HL-60 (cell line): Measurements from ENCODE around the gene SRMS.

Experiments
- GABPA ChIP-seq: IDR thresholded peaks from 2 replicates; pipeline ENCODE4 v1.6.1; 2012; ENCODE audit warnings: low read depth
- POLR2AphosphoS5 ChIP-seq: IDR thresholded peaks from 2 replicates; pipeline ENCODE4 v1.6.1; 2012; ENCODE audit warnings: low read depth
- TF ChIP-seq, protein P1 (sequence below): IDR thresholded peaks from 2 replicates; pipeline ENCODE4 v1.6.1; 2012; ENCODE audit warnings: low read depth; ENCODE audit not compliant: insufficient replicate concordance
- TF ChIP-seq, protein P2 (sequence below): IDR thresholded peaks from one replicate; pipeline ENCODE4 v1.5.1; 2011; ENCODE audit warnings: low read length, control low read depth, inconsistent platforms; ENCODE audit not compliant: insufficient read depth

DNA sequence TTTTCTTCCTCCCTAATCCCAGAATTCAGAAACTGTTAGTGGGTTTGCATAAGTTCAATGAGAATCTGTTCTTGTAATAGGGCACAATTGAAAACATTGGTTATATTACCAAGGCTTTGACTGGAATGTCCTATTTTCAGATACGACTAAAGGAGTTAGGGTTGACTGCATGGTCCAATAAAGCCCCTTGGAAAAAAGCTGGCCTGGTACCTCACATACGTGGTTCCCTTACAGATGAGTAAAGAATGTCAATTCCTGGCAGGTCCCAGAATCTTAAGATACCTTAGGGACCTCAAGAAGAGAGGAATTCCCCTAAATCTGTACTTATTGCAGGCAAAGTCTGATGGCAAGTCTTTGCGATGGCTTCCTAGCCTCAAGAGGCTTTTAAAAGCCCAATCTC lies 22.4 kb downstream of the SRMS start:
- TF ChIP-seq, protein P1, sequence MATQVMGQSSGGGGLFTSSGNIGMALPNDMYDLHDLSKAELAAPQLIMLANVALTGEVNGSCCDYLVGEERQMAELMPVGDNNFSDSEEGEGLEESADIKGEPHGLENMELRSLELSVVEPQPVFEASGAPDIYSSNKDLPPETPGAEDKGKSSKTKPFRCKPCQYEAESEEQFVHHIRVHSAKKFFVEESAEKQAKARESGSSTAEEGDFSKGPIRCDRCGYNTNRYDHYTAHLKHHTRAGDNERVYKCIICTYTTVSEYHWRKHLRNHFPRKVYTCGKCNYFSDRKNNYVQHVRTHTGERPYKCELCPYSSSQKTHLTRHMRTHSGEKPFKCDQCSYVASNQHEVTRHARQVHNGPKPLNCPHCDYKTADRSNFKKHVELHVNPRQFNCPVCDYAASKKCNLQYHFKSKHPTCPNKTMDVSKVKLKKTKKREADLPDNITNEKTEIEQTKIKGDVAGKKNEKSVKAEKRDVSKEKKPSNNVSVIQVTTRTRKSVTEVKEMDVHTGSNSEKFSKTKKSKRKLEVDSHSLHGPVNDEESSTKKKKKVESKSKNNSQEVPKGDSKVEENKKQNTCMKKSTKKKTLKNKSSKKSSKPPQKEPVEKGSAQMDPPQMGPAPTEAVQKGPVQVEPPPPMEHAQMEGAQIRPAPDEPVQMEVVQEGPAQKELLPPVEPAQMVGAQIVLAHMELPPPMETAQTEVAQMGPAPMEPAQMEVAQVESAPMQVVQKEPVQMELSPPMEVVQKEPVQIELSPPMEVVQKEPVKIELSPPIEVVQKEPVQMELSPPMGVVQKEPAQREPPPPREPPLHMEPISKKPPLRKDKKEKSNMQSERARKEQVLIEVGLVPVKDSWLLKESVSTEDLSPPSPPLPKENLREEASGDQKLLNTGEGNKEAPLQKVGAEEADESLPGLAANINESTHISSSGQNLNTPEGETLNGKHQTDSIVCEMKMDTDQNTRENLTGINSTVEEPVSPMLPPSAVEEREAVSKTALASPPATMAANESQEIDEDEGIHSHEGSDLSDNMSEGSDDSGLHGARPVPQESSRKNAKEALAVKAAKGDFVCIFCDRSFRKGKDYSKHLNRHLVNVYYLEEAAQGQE: no peak
- no peak for TF ChIP-seq POLR2AphosphoS5
- TF ChIP-seq, protein P2, sequence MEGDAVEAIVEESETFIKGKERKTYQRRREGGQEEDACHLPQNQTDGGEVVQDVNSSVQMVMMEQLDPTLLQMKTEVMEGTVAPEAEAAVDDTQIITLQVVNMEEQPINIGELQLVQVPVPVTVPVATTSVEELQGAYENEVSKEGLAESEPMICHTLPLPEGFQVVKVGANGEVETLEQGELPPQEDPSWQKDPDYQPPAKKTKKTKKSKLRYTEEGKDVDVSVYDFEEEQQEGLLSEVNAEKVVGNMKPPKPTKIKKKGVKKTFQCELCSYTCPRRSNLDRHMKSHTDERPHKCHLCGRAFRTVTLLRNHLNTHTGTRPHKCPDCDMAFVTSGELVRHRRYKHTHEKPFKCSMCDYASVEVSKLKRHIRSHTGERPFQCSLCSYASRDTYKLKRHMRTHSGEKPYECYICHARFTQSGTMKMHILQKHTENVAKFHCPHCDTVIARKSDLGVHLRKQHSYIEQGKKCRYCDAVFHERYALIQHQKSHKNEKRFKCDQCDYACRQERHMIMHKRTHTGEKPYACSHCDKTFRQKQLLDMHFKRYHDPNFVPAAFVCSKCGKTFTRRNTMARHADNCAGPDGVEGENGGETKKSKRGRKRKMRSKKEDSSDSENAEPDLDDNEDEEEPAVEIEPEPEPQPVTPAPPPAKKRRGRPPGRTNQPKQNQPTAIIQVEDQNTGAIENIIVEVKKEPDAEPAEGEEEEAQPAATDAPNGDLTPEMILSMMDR: no peak
- no peak for TF ChIP-seq GABPA
